HG03460 (cell line): ENCODE results near the gene AHR.
A peak's percentile ranks its signal among the peaks of the same experiment; 100 is the strongest.

Experiments
- ATAC-seq: cut with Tn5 transposase; IDR thresholded peaks from one replicate; pipeline ENCODE4 v1.9.1; 2021; ENCODE audit not compliant: unreplicated experiment

The AHR gene

DNA sequence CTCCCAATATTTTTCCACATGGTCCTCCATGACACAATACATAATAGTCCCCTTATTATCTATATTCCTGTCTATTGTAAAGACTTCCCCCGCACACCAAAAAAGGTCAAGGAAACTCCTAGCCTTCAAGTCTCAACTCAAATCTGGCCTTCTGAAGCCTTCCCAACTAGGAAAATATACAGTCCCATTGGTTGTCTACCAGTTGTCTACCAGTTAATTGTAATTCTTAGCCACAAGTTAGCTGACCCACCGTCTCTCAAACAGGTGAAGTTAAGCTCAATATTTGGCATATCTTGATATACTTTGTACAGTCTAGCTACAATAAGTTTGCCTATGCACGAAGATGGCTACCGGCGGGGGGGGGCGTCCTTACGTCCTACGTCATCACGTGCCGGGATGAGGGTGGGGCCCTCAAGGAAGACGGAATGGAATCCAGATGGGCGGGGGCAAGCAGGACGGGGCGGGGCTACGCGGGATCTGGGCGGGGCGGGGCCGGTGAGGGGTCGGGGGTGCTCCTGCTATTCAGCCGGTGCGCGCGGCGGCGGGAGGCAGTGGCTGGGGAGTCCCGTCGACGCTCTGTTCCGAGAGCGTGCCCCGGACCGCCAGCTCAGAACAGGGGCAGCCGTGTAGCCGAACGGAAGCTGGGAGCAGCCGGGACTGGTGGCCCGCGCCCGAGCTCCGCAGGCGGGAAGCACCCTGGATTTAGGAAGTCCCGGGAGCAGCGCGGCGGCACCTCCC is at the start of gene AHR:
Gene AHR (plus strand): TSS at position 551 of the 738 bp plus-strand sequence. CDS start 613 bp downstream, outside the sequence.
- ATAC-seq = peak; percentile 57

DNA sequence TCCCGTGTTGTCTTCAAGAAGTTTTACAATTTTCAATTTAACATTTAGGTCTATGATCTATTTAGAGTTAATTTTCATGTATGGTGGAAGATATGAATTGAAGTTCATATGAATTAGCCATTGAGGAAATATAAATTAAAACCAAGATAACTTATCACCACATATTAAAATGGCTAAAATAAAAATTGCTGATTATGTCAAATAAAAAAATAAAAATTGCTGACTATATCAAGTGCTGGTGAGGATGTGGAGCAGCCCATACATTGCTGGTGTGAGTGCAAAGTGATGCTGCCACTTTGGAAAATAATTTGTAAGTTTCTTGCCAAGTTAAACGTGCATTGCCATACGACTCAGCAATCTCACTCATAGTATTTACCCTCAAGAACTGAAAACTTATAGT is 44.6 kb upstream of the AHR start:
- no peak for ATAC-seq

DNA sequence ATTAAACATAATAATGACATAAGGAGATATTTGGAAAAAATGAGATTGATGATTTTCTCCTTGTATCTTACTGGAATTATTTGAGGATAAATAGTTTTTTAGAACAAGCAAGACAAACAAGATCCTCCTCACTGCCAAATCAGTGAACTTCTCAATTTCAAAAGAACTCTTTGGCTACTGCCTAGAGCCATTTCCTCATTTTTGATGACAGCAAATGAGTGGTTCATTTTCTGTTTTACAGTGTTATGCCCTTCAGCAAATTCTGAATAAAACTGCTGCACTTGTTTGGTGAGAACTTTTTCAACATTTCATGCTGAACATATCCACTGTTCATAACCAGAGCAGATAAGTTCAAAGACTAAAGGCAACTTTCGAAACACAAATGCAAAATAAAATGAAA is 42.5 kb upstream of the AHR start:
- ATAC-seq = no peak

DNA sequence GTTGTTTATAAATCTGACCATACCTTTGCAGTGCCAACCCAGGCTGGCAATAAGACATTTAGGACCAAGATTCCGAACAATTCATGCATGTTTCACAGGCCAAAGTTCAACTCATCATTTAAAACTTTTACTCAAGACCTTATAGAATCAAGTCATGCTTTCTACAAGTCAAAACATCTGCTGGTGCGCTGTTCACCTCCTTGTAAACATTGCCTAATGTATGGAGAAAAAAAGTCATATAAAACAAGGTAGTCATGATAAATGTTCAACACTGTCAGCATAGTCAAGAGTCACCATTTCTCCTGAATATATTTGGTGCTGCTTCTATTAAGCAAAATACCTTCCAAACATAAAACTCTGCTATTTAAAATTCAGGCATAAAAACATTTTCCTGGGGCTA is 42.1 kb upstream of the AHR start:
- ATAC-seq = no peak

DNA sequence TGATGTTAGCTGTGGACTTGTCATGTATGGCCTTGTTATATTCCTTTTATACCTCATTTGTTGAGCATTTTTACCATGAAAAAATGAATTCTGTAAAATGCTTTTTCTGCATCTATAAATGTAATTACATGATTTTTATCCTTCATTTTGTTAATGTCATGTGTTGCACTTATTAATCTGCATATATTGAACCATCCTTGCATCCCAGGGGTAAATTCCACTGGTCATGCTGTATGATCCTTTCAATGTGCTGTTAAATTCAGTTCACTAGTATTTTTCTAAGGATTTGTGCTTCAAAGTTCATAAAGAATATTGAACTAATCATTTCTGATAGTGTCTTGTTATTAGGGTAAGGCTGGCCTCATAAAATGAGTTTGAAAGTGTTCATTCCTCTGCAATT is 31.9 kb upstream of the AHR start:
- ATAC-seq = no peak

DNA sequence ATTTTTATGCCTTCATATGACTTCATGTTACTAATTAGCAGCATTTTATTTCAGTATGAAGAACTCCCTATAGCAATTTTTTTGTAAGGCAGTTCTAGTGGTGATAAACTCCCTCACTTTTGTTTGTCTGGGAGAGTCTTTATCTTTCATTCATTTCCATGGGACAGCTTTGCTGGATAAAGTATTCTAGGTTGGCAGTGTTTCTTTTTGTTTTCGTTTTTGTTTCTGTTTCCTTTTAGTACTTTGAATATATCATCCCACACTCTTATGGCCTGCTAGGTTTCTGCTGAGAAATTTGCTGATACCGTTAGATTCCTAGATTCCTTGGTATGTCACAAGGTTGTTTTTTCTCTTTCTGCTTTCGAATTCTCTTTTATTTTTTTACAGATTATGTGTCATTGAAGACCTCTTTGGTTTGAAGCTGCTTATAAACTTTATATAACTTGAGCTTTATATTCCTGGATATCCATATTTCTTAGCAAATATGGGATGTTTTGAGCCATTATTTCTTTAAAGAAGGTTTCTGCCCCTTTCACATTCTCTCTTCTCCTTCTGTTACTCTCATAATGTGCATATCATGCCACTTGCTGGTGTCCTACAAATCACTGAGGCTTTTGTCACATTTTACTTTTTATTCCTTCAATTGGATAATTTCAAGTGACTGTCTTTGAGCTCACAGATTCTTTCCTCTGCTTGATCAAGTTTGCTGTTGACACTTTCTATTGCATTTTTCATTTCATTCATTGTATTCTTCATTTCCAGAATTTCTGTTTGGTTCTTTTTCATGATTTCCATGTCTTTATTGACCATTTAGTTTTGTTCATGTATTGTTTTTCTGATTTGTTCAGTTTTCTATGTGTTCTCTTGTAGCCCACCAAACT is 28.9 kb upstream of the AHR start:
- no peak for ATAC-seq

DNA sequence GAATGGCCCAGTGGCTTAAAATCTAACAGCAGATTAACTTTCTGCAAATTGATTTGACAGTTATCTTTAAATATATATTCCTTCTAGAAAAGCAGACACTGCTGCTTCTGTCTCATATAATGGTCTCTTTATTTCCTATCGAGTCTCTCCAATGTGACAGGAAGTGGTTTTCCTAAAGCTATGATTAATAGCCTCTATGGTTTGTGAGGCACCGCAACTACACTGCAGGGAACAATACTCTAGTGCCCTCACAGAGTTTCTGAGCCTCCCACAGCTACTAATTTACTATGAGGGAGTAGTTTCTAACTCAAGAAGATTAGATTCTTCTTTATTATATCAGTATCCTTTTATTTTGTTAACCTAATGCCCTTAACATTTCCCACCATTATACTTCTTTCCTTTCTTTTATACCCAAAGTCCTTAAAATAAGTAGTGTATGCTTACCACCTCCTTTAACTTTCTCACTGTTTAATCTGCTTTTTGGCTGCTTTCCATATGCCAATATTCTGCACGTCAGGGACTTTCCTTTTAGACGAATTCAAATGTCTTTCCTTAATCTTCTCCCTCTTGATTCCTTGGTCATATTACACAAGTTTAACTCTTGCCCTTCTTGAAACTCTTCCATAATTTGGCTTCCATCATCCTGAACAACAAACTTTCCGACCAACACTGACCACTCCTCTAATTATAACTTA is 23.8 kb upstream of the AHR start:
- ATAC-seq = no peak

DNA sequence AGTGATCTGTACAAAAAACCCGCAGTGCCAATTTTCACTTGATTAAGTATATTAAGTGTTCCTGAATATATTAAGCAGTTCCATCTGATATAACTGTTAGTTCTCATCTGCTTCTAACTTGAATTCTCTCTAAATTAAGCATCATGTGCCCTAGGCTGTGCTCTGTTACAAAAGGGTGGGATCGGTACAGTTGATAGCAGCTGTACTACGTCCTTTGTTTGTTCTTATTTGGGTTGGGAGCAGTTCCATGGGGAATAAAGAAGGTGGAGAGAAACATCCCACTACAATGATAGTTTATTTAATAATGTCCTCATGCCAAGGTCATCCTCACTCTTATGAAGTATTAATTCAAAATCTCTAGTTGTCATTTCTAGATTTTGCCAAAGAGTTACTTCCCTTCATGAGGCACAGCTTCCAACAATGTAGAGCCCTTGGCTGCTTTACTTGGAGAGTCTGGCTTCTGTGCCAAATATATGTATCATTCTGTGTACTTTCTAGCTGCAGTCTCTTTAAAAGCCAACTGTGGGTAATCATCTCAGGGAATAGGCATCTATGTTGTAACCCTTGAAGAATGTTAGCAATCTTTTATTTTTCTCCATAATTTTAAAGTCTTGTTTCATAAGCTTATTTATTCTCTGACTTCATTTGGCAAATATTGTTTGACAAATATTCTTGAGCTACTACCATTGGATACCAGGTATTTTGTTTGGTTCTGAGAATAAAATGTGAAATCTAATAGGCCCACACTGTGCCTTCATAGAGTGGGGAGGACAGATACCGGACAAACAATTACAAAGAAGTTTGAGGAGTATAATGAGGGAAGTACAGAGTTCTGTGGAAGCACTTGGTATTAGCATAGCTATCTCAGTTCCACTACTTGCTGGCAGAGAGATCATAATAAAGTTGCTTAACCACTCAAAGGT is 22.4 kb upstream of the AHR start:
- no peak for ATAC-seq

DNA sequence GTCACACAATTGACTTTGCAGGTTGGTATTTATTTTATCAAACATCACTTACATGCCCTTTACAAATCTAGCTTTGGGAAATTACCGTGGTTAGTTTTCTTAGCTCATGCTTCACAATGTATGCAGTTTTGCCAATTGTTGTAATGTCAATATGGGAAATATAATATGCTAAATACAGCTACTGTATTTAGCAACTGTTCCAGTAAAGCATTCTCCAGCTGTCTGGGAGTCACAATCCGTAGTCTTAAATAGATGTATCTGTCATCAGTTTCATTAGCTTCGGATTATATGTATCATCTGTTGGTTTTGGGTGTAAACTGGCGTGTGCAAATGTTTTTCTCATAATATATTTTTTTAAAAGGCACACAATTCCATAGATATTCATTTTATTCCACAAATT is 19.4 kb upstream of the AHR start:
- ATAC-seq = no peak

DNA sequence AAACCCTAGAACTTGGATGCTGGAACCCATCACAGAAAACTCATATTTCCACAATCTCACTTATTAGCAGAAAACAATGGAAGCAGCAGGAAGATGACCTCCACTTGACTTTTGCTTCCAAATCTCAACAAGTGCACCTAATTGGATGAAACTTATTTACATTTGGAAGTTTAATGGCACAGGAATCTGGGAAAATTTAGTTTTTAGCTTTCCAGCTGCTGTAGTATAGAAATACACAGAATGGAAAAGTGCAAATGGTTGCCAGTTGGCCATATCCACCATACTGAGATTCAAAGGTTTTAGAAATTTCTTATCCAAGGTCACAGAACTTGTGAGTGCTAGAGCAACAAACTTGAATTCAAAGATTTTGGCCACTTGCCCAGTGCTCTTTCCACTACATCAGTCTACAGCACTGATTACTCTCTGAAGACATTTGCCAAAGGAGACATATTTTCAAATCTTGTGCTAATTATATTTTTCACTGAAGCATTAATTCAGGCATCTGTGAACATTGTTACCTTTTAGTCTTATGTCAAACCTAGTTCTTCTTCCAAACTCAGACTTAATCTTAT is 9.3 kb upstream of the AHR start:
- no peak for ATAC-seq

DNA sequence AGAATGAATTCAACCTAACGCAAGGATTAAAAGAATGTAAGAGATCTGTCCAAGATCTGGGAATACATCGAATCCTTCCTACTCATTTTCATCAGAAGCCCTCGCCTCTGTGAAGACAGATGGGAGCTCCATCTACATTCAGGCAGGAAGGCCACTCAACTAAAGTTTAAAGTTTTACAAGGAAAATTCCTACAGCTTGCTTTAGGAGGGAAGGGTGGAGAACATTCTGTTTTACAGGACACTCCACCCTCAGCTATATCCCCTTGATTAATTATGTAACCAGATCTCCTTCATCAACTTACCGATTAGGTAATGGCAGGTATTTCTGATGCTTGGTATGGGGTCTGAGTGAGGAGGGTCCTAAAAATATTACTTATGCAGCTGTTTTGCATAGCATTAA is 5.6 kb upstream of the AHR start:
- no peak for ATAC-seq

DNA sequence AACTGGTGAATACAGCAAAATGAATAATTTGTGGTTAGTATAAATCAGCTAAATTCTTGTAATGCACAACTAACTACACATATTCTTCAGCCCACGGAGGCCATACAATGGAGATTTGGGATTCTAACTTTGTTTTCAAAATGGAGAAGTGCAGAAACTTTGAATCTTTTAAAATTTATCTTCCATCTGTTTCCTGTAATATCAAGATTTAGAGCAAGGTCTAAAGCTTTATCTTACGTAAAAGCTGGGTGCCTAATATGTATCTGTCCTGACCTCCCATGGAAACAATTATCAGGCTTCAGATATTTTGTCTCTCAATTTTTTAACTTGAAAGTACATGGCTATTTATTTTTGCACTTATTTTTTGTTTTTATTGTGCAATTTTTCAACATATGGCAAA is 5.0 kb upstream of the AHR start:
- no peak for ATAC-seq

DNA sequence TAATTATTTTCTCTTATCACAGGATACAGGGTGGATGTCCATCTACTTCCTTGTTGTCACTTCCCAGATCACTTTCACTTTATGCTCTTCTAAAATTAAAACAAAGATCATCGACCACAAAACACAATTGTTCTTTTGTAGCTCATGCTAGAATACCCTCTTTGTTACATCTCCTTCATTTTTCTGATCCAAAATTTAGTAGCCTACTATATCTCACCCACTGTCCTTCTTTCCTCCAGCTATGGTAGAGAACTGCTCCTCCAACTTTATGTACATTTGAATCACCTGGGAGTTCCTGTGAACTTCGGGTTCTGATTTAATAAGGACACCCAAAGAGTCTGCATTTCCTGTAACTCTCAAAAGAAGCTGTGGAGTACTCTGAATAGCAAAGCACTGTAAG is 1.2 kb upstream of the AHR start:
- no peak for ATAC-seq

DNA sequence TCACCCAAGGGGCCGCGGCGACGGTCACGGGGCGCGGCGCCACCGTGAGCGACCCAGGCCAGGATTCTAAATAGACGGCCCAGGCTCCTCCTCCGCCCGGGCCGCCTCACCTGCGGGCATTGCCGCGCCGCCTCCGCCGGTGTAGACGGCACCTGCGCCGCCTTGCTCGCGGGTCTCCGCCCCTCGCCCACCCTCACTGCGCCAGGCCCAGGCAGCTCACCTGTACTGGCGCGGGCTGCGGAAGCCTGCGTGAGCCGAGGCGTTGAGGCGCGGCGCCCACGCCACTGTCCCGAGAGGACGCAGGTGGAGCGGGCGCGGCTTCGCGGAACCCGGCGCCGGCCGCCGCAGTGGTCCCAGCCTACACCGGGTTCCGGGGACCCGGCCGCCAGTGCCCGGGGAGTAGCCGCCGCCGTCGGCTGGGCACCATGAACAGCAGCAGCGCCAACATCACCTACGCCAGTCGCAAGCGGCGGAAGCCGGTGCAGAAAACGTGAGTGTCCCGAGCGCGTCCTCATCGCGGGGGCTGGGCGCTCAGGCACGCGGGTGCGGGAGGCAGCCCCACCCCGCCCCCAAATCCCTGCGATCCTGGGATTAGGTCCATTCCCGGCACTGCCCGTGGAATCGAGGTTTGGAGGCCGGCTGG is 509 bp downstream of the AHR start:
- peak; percentile 28 for ATAC-seq

DNA sequence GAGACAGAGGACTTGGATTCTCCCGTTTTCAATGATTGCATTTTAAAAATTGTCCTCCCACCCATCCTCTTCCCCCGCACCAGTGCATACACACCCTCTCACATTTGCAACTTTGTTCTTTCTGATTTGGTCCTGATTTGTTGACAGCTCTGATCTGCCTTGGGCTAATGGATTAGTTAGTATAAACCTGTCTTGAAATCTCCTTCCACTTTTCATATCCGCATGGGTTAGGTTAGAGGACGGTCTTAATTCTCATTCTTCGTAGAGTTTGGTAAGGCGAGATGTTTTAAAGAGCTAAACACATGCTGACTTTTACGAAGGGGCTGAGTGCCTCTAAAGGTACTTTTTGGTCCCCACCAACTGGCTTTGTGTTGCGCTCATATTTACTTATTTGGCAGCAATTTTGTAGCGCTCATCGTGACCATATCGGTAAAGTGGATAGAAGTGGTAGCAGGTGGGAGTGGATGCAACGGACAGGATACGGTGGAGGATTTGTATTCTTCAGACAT is 1.1 kb downstream of the AHR start:
- ATAC-seq = peak; percentile 5

DNA sequence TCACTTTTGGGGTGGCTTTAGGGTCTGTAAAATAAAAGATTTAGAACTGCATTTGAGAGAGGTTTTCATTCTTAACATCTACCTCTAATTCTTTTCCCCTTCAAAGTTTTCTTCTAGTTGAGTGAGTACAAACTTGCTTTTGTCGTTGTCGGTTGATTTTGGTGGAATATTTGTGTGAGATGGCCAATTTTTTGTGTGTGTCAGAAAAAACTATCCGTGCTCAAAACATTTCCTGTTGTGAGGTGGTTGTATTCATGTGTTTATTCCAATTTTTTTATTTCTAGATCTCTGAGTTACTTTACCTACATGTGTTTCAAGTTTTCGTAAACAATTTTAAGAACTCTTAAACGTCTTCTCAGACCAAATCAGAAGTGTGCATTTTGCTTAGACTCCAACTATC is 1.6 kb downstream of the AHR start:
- no peak for ATAC-seq

DNA sequence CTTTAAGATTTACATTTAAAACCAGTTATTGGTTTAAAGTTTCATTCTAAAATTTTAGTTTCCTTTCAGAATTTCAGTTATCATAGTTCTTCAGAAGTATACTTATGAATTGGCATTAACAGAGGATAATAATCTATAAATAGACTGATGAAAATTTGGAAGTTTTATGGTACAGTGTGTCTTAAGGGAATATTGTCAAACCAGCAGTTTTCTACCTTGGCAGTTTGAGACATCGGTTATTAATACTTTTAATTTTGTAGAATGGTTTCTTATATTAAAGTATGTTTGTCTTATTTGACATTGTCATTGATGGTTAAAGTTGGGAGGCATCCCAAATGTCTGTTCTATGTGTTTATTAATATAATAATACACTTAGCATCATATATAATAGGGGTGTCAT is 2.0 kb downstream of the AHR start:
- ATAC-seq = no peak

DNA sequence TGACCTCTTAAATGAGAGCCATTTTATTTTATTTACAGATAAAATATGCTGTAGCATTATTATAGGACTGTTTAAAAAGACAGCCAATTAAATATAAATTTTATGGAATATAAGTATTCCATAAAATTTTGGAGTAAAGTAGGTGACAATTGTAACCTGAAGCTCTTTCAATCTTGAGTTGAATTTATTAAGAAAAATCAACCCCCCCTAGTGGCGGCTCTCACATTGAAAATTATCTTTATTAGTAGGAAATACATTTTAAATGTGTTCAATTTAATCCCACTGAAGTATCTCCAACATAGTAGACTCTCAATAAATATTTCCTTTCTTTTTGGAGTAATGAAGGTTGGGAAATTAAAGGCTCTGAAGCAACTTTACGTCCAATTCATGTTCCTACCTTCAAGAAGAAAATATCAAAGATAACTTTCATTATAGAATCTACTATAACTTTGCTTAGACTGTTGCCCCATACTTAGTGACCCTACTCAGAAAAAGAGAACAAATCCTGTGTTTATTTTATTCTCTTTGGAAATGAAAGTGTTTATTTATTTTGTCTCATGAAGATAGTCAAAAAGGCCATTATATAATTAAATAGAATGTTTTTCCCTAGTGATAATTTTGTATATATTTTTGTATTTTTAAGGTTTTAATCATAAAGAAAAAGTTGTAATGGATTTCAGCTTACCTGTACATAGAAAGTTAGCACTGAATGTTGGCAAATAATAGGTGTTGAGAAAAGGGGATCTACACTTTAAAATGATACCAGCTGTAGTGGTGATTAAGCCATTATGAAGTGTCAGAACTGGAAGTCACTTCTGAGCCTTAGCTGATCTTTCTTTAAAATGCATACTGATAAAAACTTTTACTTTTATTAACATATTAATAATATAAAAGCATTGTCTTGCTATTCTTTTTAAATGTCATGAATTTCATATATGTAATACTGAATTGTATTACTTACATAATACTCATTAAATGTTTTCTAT is 3.3 kb downstream of the AHR start:
- no peak for ATAC-seq
